ENCODE results near the gene ARF1. TPM values are rescaled to one million over a fixed set of nuclear protein-coding genes. Genes with fewer than 3 reads are reported as not detected.

The ARF1 gene
- total RNA-seq, 2 donors from 2014 or later, result 322 to 372 TPM

- H3K4me1 Mint-ChIP-seq, result no peaks in the 10 kb centered on the region
- Histone ChIP-seq H3K36me3 (ENCODE audit: control insufficient read depth, insufficient read depth, low read length) (peaks cover 45% of the 10 kb centered on the region), H3K9me3 (ENCODE audit: control insufficient read depth, low read length) (no peaks in the 10 kb centered on the region), H3K4me1 (ENCODE audit: control insufficient read depth, insufficient read depth, low read length) (peaks cover 5% of the 10 kb centered on the region), H3K27ac (ENCODE audit: low read depth, low read length) (peak within 1 kb of the TSS; percentile 64), H3K27me3 (ENCODE audit: control insufficient read depth, insufficient read depth, low read length, poor library complexity, severe bottlenecking) (no peaks in the 10 kb centered on the region), H3K9ac (ENCODE audit: extremely low read depth, low read length, poor library complexity, severe bottlenecking) (peak within 1 kb of the TSS; percentile 73), H3K4me3 (ENCODE audit: low read length) (peak within 1 kb of the TSS; percentile 80)
- H3K4me3 Mint-ChIP-seq, result peak within 1 kb of the TSS; percentile 88
- H3K27me3 Mint-ChIP-seq (ENCODE audit: insufficient read depth), result no peaks in the 10 kb centered on the region
- WGBS, 2 experiments (ENCODE audit: insufficient coverage in 1 of 2, insufficient read length in 1 of 2), result 0 to 1% methylated on average over 52 to 104 of the region's 104 CpGs
- peak; percentile 98 for DNase-seq
- peak within 1 kb of the TSS; percentile 95 for H3K27ac Mint-ChIP-seq
- H3K36me3 Mint-ChIP-seq (ENCODE audit: low read depth), result peaks cover 37% of the 10 kb centered on the region
- H3K9me3 Mint-ChIP-seq, result no peaks in the 10 kb centered on the region
- TF ChIP-seq, protein P1, sequence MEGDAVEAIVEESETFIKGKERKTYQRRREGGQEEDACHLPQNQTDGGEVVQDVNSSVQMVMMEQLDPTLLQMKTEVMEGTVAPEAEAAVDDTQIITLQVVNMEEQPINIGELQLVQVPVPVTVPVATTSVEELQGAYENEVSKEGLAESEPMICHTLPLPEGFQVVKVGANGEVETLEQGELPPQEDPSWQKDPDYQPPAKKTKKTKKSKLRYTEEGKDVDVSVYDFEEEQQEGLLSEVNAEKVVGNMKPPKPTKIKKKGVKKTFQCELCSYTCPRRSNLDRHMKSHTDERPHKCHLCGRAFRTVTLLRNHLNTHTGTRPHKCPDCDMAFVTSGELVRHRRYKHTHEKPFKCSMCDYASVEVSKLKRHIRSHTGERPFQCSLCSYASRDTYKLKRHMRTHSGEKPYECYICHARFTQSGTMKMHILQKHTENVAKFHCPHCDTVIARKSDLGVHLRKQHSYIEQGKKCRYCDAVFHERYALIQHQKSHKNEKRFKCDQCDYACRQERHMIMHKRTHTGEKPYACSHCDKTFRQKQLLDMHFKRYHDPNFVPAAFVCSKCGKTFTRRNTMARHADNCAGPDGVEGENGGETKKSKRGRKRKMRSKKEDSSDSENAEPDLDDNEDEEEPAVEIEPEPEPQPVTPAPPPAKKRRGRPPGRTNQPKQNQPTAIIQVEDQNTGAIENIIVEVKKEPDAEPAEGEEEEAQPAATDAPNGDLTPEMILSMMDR (conservative IDR thresholded peaks at IDR 0.05), result no peak
These were observed 20.5 kb downstream of the ARF1 start, which contains the start of gene C1orf35 for GRCh38 chr1:228102791-228103620. TSS of gene C1orf35 (minus strand) at chr1:228103325. CDS start at chr1:228103227, 98 bp downstream.

DNA sequence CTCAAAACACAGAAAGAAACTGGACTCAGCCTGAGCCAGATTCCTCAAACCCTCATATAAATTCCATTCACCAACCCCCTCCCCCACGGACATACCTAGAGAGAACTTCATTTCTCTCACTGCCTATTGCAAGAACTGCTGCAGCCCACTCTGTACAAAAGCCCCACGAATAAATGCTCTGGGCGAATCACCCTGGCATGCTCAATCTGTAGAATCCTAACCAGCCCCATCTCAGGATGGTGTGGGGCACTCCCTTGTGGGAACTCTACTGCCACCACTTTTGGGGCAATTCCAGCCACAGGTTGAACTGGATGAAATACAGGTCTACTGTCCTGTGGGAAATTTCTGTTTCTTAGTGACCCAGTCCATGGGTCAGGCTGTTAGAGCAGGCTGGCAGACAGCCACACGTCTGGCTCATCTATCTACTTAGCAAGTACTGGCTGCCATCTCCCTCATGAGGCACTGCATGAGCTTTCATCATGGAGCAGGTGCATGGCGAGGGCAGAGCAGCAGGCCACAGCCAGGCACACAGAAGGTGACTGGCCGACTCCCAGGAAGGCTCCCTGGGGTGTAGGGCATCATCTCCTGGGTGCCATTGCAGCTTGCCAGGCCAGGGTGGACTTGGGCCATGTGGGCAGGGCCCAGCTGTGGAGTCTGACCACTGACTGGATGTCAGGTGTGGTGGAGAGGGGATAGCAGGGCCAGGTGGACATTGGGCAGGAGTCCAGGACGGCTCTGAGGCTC, 22.2 kb downstream of the ARF1 start:
- Mint-ChIP-seq H3K4me3 (peak overlapping the region; percentile 88), H3K27ac (peak overlapping the region; percentile 36), H3K36me3 (ENCODE audit: low read depth) (peaks cover 22% of the 10 kb centered on the region)

More for the DNA sequence above, 22.2 kb downstream of the ARF1 start:
- Mint-ChIP-seq H3K27me3 (ENCODE audit: insufficient read depth) (no peaks in the 10 kb centered on the region), H3K9me3 (no peaks in the 10 kb centered on the region), H3K4me1 (peaks cover under 1% of the 10 kb centered on the region)
- Histone ChIP-seq H3K36me3 (ENCODE audit: control insufficient read depth, insufficient read depth, low read length) (peaks cover 28% of the 10 kb centered on the region), H3K27ac (ENCODE audit: low read depth, low read length) (no peak overlapping the region), H3K9ac (ENCODE audit: extremely low read depth, low read length, poor library complexity, severe bottlenecking) (no peak overlapping the region), H3K4me1 (ENCODE audit: control insufficient read depth, insufficient read depth, low read length) (peaks cover 7% of the 10 kb centered on the region), H3K9me3 (ENCODE audit: control insufficient read depth, low read length) (no peaks in the 10 kb centered on the region), H3K4me3 (ENCODE audit: low read length) (no peak overlapping the region), H3K27me3 (ENCODE audit: control insufficient read depth, insufficient read depth, low read length, poor library complexity, severe bottlenecking) (no peaks in the 10 kb centered on the region)
- TF ChIP-seq, protein P1 (conservative IDR thresholded peaks at IDR 0.05), result no peak
- peak; percentile 45 for DNase-seq
- WGBS, 2 experiments (ENCODE audit: insufficient coverage in 1 of 2, insufficient read length in 1 of 2), result 88 to 90% methylated on average over 5 to 7 of the region's 7 CpGs

Measured in endodermal cell (in vitro differentiated cells).